MCF 10A (cell line): ENCODE data around the gene LRRC56. TPM values are rescaled to one million over a fixed set of nuclear protein-coding genes. Genes with fewer than 3 reads are reported as not detected.
A peak's percentile ranks its signal among the peaks of the same experiment; 100 is the strongest.

ENCODE experiments used
- BruUV-seq: library from RNA; stranded (reverse); fragments of 400-500 nt; replicated peaks from 2 replicates; lab custom pipeline; 2021; lab: Mats Ljungman, UMichigan
- CTCF ChIA-PET: fragments of 300-600 bp; sonication (Branson Sonifier 250); formaldehyde crosslinking; extraction: SDS; loops from one replicate; lab custom pipeline; 2021; ENCODE audit warnings: antibody characterized with exemption, inconsistent platforms; lab: Yijun Ruan, JAX
- POLR2A ChIA-PET: fragments of 300-600, 350-650 bp; sonication (Branson Sonifier 250); formaldehyde crosslinking; extraction: SDS; loops from one replicate; lab custom pipeline; 2020; ENCODE audit warnings: antibody characterized with exemption, inconsistent platforms; lab: Yijun Ruan, JAX
- DNase-seq: peaks from one replicate; pipeline ENCODE4 v3.0.0-alpha.2; 2018; ENCODE audit not compliant: unreplicated experiment
- H3K27ac Mint-ChIP-seq: one replicate; pipeline ENCODE4 v1.8.0; 2022; ENCODE audit warnings: mild to moderate bottlenecking, low read depth, mixed read lengths; ENCODE audit not compliant: unreplicated experiment
- H3K27me3 Mint-ChIP-seq: one replicate; pipeline ENCODE4 v1.8.0; 2022; ENCODE audit warnings: mixed read lengths; ENCODE audit not compliant: insufficient read depth, unreplicated experiment
- H3K36me3 Mint-ChIP-seq: one replicate; pipeline ENCODE4 v1.8.0; 2022; ENCODE audit warnings: mild to moderate bottlenecking, moderate library complexity, mixed read lengths; ENCODE audit not compliant: insufficient read depth, unreplicated experiment
- H3K4me1 Mint-ChIP-seq: one replicate; pipeline ENCODE4 v1.8.0; 2022; ENCODE audit warnings: mixed read lengths; ENCODE audit not compliant: insufficient read depth, unreplicated experiment
- H3K4me3 Mint-ChIP-seq: one replicate; pipeline ENCODE4 v1.8.0; 2022; ENCODE audit warnings: mild to moderate bottlenecking, moderate library complexity, mixed read lengths; ENCODE audit not compliant: unreplicated experiment
- H3K9me3 Mint-ChIP-seq: one replicate; pipeline ENCODE4 v1.8.0; 2022; ENCODE audit warnings: mixed read lengths; ENCODE audit not compliant: unreplicated experiment
- CTCF ChIP-seq: fragments of 200-600 bp; IDR thresholded peaks from one replicate; pipeline ENCODE4 v1.8.0; 2022; ENCODE audit warnings: antibody characterized with exemption, mild to moderate bottlenecking; ENCODE audit not compliant: unreplicated experiment
- intact Hi-C: fragments of 100-400 bp; cut with micrococcal nuclease; formaldehyde crosslinking; loops from 2 replicates; pipeline ENCODE4 v1.14.1; 2022
- total RNA-seq: library from RNA; stranded (reverse); gene quantifications from 2 replicates; pipeline ENCODE4 v1.2.3, GENCODE V29; 2022

The LRRC56 gene
- total RNA-seq, 1 experiment from 2014 or later = 0.75 TPM

DNA sequence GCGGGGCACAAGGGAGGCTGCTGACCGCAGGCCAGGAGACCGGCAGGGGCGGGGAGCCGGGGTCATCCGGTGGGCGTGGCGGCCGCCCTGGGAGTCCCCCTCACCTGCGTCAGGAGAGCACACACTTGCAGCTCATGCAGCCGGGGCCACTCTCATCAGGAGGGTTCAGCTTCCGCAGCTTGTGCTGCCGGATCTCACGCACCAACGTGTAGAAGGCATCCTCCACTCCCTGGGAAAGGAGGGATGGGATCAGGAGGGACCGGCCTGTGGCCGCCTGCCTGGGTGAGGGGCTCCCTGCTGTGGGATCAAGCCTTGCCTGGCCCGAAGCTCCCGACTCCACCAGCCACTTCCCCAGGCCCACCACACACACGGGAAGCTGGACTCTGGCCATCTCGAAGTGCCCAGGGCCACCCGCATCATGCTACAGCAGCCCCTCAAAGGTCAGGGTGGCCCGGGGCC lies 4.8 kb upstream of the LRRC56 start:
- no TSS peak for BruUV-seq
- H3K36me3 Mint-ChIP-seq = peaks cover 35% of the 10 kb centered on the region
- ChIA-PET CTCF (interaction anchor here (1.2 to 3.6 kb wide), 2 partner anchors 14 to 15 kb away, joined by 4 to 23 read pairs; no protein-coding TSS in a partner anchor), POLR2A (interaction anchor here (1.2 kb wide), 1 partner anchor 11 kb away, joined by 5 read pairs; no protein-coding TSS in a partner anchor)
- TF ChIP-seq CTCF = no peak
- no peak overlapping the region for H3K4me3 Mint-ChIP-seq
- no peaks in the 10 kb centered on the region for H3K4me1 Mint-ChIP-seq
- intact Hi-C loops = no loop called here
- DNase-seq = no peak
- H3K27me3 Mint-ChIP-seq = no peaks in the 10 kb centered on the region
- H3K9me3 Mint-ChIP-seq = no peaks in the 10 kb centered on the region
- no peak overlapping the region for H3K27ac Mint-ChIP-seq

DNA sequence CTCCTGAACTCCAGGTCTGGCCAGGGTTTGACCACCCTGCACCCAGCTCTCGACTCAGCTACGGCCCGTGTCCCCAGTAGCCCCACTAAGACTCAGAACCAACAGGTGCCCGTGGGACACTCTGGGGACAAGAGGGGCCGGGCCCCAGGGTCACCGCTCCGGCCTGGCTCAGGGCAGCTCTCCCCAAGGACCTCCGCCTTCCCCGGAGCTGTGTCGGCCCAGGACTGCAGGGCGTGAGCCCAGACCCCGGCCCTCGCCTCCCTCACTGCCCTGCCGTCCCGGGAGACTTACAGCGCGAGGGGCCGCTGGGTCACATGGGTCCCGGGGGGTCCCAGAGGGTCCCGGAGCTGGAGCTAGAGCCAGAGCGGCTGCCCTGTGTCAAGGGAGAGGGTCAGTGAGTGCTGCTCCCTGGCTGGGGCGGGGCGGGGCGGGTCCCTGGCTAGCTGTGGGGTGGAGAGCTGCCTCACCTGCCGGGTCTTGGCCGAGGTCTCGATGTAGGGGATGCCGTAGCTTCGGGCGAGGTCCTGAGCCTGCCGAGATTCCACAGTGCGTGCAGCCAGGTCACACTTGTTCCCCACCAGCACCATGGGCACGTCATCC lies 4.2 kb upstream of the LRRC56 start:
- Mint-ChIP-seq H3K4me3 (no peak overlapping the region), H3K4me1 (no peaks in the 10 kb centered on the region), H3K9me3 (no peaks in the 10 kb centered on the region), H3K36me3 (peaks cover 35% of the 10 kb centered on the region), H3K27me3 (no peaks in the 10 kb centered on the region), H3K27ac (no peak overlapping the region)
- no peak for DNase-seq
- intact Hi-C loops = no loop called here
- TF ChIP-seq CTCF = no peak
- ChIA-PET CTCF (interaction anchor here (0.6 to 3.6 kb wide), 2 partner anchors 14 to 55 kb away, joined by 3 to 23 read pairs; no protein-coding TSS in a partner anchor), POLR2A (interaction anchor here (1.2 to 1.4 kb wide), 2 partner anchors 12 to 125 kb away, joined by 3 to 5 read pairs; no protein-coding TSS in a partner anchor)
- BruUV-seq = no TSS peak

- CTCF ChIA-PET = interaction anchor here (0.5 to 3.6 kb wide), 5 partner anchors 13 to 1266 kb away, joined by 3 to 23 read pairs (median 4); no protein-coding TSS in a partner anchor
Measured at GRCh38 chr11:533586-534395, 3.5 kb upstream of the LRRC56 start.

More at GRCh38 chr11:533586-534395, 3.5 kb upstream of the LRRC56 start:
- BruUV-seq = TSS peak; percentile 70
- Mint-ChIP-seq H3K27ac (peak overlapping the region; percentile 61), H3K36me3 (peaks cover 34% of the 10 kb centered on the region), H3K27me3 (no peaks in the 10 kb centered on the region), H3K4me3 (peak overlapping the region; percentile 76), H3K4me1 (no peaks in the 10 kb centered on the region), H3K9me3 (no peaks in the 10 kb centered on the region)
- no peak for DNase-seq
- no peak for TF ChIP-seq CTCF
- intact Hi-C loops = no loop called here
- POLR2A ChIA-PET = interaction anchor here (0.8 to 2.9 kb wide), 13 partner anchors 8 to 300 kb away, joined by 3 to 35 read pairs (median 5); partner anchors contain the start of genes PHRF1, PKP3 and RNH1
